NB4 (cell line): ENCODE data around the gene ETV7.

Experiments
- DNase-seq: peaks from one replicate; pipeline ENCODE4 v3.0.0; 2010; ENCODE audit warnings: low read depth
- H3K4me3 ChIP-seq: one replicate; pipeline ENCODE4 v1.5.1; 2011; ENCODE audit warnings: mild to moderate bottlenecking, low read depth, low read length, moderate library complexity
- MYC ChIP-seq: IDR thresholded peaks from 2 replicates; pipeline ENCODE4 v1.6.1; 2011; ENCODE audit warnings: low read depth, low read length
- POLR2A ChIP-seq: IDR thresholded peaks from 2 replicates; pipeline ENCODE4 v1.6.1; 2011; ENCODE audit warnings: mild to moderate bottlenecking; ENCODE audit not compliant: insufficient read length; ENCODE audit errors: extremely low read depth
- TF ChIP-seq, protein P1 (sequence below): IDR thresholded peaks from one replicate; pipeline ENCODE4 v1.5.1; 2012; ENCODE audit warnings: low read depth, low read length
- TF ChIP-seq, protein P2 (sequence below): IDR thresholded peaks from 2 replicates; pipeline ENCODE4 v1.6.1; 2011; ENCODE audit warnings: low read depth, low read length

The ETV7 gene

DNA sequence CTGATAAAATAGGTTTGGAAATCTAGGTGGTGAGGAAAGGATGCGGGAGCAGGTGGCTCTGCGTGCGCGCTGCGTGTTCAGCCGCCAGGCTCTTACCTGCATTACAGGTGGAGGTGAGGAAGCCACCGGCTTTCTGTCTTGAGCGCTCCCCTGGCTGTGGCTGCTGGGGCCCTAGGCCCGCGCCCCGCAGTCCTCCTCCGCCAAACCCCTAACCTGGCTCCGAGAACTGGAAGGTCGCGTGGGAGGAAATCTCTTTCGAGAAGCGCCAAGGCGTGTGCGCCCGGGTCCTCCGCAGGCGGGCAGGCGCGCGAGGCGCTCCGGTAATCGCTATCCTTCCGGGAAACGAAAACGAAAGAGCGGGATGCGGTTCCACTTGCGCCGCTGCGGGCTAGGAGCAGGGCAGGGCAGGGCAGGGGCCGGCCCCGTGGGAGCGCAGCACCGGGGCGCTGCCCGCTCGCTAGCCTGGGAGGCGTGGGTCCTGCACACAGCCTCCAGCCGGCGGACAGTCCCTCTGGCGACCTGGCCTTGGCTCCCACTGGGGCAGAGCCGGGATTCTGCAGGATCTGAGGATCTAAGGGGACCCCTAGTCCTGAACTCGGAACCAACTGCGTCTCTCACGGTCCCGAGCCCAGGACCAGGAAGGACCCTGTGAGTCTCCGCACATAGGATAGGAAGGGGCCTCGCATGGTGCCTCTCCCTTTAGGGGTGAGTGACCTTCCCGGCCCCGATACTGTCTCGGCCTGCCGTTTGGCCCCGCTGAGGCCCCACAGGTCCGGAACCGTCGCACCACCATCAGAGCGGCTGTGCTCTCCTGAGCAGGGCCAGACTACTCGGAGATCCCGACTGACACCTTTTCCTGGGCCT lies at the start of gene ETV7:
Gene ETV7, minus strand, starts transcription at position 230 of the 864 bp plus-strand sequence. Its CDS starts 128 bp downstream, at position 102.
- H3K4me3 ChIP-seq: peak within 1 kb of the TSS; percentile 44
- TF ChIP-seq MYC (no peak), POLR2A (no peak)
- TF ChIP-seq, protein P1, sequence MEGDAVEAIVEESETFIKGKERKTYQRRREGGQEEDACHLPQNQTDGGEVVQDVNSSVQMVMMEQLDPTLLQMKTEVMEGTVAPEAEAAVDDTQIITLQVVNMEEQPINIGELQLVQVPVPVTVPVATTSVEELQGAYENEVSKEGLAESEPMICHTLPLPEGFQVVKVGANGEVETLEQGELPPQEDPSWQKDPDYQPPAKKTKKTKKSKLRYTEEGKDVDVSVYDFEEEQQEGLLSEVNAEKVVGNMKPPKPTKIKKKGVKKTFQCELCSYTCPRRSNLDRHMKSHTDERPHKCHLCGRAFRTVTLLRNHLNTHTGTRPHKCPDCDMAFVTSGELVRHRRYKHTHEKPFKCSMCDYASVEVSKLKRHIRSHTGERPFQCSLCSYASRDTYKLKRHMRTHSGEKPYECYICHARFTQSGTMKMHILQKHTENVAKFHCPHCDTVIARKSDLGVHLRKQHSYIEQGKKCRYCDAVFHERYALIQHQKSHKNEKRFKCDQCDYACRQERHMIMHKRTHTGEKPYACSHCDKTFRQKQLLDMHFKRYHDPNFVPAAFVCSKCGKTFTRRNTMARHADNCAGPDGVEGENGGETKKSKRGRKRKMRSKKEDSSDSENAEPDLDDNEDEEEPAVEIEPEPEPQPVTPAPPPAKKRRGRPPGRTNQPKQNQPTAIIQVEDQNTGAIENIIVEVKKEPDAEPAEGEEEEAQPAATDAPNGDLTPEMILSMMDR: no peak
- TF ChIP-seq, protein P2, sequence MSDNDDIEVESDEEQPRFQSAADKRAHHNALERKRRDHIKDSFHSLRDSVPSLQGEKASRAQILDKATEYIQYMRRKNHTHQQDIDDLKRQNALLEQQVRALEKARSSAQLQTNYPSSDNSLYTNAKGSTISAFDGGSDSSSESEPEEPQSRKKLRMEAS: no peak
- DNase-seq: peak; percentile 50

DNA sequence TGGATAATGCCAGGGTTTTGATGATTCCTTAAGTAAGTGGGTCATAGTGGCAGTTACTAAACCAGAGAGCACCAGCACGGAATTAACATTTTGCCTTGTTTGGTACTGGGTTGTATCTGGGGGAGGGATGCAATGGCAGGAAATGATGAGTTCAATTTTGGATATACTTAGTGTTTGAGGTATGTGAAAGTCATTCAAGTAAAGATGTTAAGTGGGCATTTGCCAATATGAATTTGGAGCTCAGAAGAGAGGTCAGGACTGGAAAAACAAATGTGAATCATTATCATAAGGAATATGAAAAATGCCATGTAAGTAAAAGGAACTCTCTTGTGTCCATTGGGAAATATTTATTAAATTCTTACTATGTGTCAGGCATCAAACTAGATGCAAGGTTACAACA lies 49.0 kb upstream of the ETV7 start:
- TF ChIP-seq MYC (no peak), POLR2A (no peak)
- TF ChIP-seq, protein P1: no peak
- TF ChIP-seq, protein P2: no peak
- H3K4me3 ChIP-seq: no peak overlapping the region
- no peak for DNase-seq

DNA sequence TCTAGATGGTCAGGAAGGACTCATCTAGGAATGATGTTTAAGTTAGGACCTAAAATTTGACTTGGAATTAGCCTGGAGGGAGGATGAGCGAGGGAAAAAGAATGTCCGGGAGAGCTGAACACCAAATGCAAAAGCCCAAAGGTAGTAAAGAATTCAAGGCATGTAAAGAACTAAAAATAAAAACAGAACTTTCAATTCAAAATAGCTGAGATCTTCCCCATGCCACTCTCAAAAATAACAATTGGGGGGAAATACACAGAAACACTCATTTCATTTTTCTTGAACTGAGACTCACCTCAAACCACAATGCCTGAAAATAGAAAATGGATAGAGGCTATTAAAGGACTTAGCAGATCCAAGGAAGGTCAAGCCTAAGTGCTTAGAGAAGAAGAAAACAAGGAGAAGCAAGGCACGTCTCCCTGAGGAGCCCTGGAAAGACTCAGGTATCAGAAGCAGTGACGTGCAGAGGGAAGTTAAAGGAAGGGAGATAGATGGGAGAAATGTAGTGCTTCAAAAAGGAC lies 44.7 kb upstream of the ETV7 start:
- H3K4me3 ChIP-seq: no peak overlapping the region
- no peak for TF ChIP-seq MYC
- TF ChIP-seq POLR2A: no peak
- TF ChIP-seq, protein P1: no peak
- TF ChIP-seq, protein P2: no peak
- DNase-seq: no peak

DNA sequence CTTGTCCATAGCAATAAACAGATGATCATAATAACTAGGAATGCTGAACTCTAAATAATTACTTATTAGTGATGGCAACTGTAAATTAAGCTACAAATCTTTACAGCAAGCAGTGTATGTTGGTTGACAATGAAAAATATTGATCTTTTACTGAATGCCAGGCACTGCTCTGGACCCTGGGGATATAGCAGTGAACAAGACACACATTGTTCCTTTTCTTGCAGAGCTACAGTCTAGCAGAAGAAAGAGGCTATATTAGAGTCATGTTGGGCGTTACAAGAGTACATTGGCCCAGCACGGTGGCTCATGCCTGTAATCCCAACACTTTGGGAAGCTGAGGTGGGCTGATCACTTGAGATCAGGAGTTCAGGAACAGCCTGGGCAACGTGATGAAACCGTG lies 43.7 kb upstream of the ETV7 start:
- H3K4me3 ChIP-seq: no peak overlapping the region
- DNase-seq: no peak
- TF ChIP-seq MYC (no peak), POLR2A (no peak)
- TF ChIP-seq, protein P1: no peak
- TF ChIP-seq, protein P2: no peak

DNA sequence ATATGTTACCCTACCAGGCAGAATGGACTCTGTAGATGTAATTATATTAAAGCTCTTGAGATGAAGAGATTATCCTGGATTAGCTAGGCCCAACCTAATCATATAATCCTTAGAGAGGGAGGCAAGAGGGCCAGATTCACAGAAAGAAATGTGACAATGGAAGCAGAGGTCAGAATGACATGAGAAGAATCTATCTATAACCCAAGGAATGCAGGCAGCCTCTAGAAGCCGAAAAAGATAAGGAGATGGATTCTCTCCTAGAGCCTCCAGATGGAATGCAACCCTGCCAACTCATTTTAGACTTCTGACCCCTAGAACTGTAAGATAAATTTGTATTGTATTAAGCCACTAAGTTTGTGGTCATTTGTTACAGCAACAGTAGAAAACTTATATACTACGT lies 42.9 kb upstream of the ETV7 start:
- TF ChIP-seq MYC: no peak
- TF ChIP-seq, protein P2: no peak
- TF ChIP-seq POLR2A: no peak
- TF ChIP-seq, protein P1: no peak
- H3K4me3 ChIP-seq: no peak overlapping the region
- no peak for DNase-seq
